Measurements from ENCODE around the gene ACAD9.

DNA sequence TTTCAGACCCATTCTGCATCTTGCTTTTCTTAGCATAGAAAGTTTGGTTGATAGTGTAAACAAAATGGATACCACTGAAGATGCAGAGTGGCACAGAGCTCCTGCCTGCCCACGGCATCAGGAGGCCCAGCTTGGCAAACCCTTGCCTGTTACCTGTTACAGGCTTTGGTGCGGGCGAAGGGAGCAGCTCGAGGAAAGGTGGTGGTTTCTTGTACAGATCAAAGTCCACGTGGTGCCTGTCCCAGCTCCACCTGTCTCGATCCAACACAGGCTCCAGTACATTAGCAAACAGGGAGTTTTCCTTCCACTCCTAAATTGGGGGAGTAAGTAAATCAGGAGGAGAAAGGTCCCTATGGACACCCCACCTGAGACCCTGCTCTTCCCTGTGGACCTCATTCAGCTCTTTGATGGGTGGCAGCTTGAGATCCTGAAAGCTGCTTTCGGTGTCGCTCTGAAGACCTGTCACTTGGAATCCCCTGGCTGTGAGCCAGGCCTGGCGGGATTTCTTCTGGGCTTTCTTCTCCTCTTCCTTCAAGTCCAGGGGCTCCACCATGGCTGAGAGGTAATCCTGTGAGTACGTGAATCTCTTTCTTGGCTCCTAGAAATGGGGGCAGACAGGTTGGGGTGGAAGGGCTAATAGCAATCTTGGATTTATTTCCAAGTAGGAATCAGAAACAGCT is 35.7 kb downstream of the ACAD9 start:
- TF ChIP-seq, protein P1, sequence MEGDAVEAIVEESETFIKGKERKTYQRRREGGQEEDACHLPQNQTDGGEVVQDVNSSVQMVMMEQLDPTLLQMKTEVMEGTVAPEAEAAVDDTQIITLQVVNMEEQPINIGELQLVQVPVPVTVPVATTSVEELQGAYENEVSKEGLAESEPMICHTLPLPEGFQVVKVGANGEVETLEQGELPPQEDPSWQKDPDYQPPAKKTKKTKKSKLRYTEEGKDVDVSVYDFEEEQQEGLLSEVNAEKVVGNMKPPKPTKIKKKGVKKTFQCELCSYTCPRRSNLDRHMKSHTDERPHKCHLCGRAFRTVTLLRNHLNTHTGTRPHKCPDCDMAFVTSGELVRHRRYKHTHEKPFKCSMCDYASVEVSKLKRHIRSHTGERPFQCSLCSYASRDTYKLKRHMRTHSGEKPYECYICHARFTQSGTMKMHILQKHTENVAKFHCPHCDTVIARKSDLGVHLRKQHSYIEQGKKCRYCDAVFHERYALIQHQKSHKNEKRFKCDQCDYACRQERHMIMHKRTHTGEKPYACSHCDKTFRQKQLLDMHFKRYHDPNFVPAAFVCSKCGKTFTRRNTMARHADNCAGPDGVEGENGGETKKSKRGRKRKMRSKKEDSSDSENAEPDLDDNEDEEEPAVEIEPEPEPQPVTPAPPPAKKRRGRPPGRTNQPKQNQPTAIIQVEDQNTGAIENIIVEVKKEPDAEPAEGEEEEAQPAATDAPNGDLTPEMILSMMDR (IDR thresholded peaks at IDR 0.05), result no peak
- TF ChIP-seq POLR2A (IDR thresholded peaks at IDR 0.05), result no peak
